Astrocyte (in vitro differentiated cells and primary cell): ENCODE measurements around the gene RFX7. TPM values are rescaled to one million over a fixed set of nuclear protein-coding genes. Genes with fewer than 3 reads are reported as not detected.

Experiments
- DNase-seq: peaks from one replicate; pipeline ENCODE4 v3.0.0-alpha.2; 2010; ENCODE audit warnings: low read depth
- FAIRE-seq: peaks from 2 replicates; lab custom pipeline; 2011; peaks lifted over from hg19 to GRCh38; lab: Jason Lieb, UNC
- H2AFZ ChIP-seq: 2 replicates; pipeline ENCODE4 v1.6.0; 2012; ENCODE audit warnings: low read depth, low read length, inconsistent platforms
- H3K27ac ChIP-seq: 2 replicates; pipeline ENCODE4 v1.5.1; 2011; ENCODE audit warnings: low read depth, low read length, inconsistent platforms
- H3K27me3 ChIP-seq: 2 replicates; pipeline ENCODE4 v1.6.0; 2011; ENCODE audit warnings: low read length, inconsistent platforms; ENCODE audit not compliant: insufficient read depth
- H3K36me3 ChIP-seq: 2 replicates; pipeline ENCODE4 v1.5.1; 2011; ENCODE audit warnings: low read length, inconsistent platforms; ENCODE audit not compliant: insufficient read depth
- H3K4me1 ChIP-seq: 2 replicates; pipeline ENCODE4 v1.5.1; 2011; ENCODE audit warnings: low read length, inconsistent platforms; ENCODE audit not compliant: insufficient read depth
- H3K4me2 ChIP-seq: 2 replicates; pipeline ENCODE4 v1.6.0; 2012; ENCODE audit warnings: low read length, inconsistent platforms
- H3K4me3 ChIP-seq: 2 replicates; pipeline ENCODE4 v1.5.1; 2011; ENCODE audit warnings: low read depth, mild to moderate bottlenecking, low read length, inconsistent platforms; ENCODE audit not compliant: insufficient read depth
- H3K79me2 ChIP-seq: 2 replicates; pipeline ENCODE4 v1.6.0; 2012; ENCODE audit warnings: mild to moderate bottlenecking, low read length, inconsistent platforms; ENCODE audit not compliant: insufficient read depth
- H3K9ac ChIP-seq: 2 replicates; pipeline ENCODE4 v1.6.0; 2012; ENCODE audit warnings: mild to moderate bottlenecking, low read length, inconsistent platforms
- H3K9me3 ChIP-seq: 2 replicates; pipeline ENCODE4 v1.5.1; 2012; ENCODE audit warnings: low read depth, mild to moderate bottlenecking, low read length, inconsistent platforms; ENCODE audit not compliant: insufficient read depth
- H4K20me1 ChIP-seq: 2 replicates; pipeline ENCODE4 v1.6.0; 2012; ENCODE audit warnings: low read length, inconsistent platforms; ENCODE audit not compliant: insufficient read depth
- H3K27ac Mint-ChIP-seq: one replicate; pipeline ENCODE4 v1.8.0; 2021; ENCODE audit warnings: mild to moderate bottlenecking, mixed read lengths; ENCODE audit not compliant: unreplicated experiment
- H3K27me3 Mint-ChIP-seq: one replicate; pipeline ENCODE4 v1.8.0; 2021; ENCODE audit warnings: low read depth, mixed read lengths; ENCODE audit not compliant: unreplicated experiment
- H3K36me3 Mint-ChIP-seq: one replicate; pipeline ENCODE4 v1.8.0; 2021; ENCODE audit warnings: low read depth, mixed read lengths; ENCODE audit not compliant: unreplicated experiment
- H3K4me1 Mint-ChIP-seq: one replicate; pipeline ENCODE4 v1.8.0; 2021; ENCODE audit warnings: low read depth, mixed read lengths; ENCODE audit not compliant: unreplicated experiment
- H3K4me3 Mint-ChIP-seq: one replicate; pipeline ENCODE4 v1.8.0; 2021; ENCODE audit warnings: mild to moderate bottlenecking, moderate library complexity, mixed read lengths; ENCODE audit not compliant: unreplicated experiment
- H3K9me3 Mint-ChIP-seq: one replicate; pipeline ENCODE4 v1.8.0; 2021; ENCODE audit warnings: mild to moderate bottlenecking, mixed read lengths; ENCODE audit not compliant: unreplicated experiment
- CTCF ChIP-seq: IDR thresholded peaks from 2 replicates; pipeline ENCODE4 v1.5.1; 2011; ENCODE audit warnings: low read depth, mild to moderate bottlenecking, inconsistent platforms, low read length, moderate library complexity; ENCODE audit not compliant: insufficient read depth
- EZH2 ChIP-seq: IDR thresholded peaks from 2 replicates; pipeline ENCODE4 v1.6.1; 2012; ENCODE audit warnings: mild to moderate bottlenecking, low read length, inconsistent platforms; ENCODE audit not compliant: insufficient read depth
- total RNA-seq: library from RNA; stranded (reverse); gene quantifications from 2 replicates; pipeline ENCODE4 v1.2.1, GENCODE V29; 2021

The RFX7 gene
- total RNA-seq, 1 donor from 2014 or later: 46.3 TPM

GRCh38 chr15:56245871-56246814 is 2.5 kb upstream of the RFX7 start:
- no peaks in the 10 kb centered on the region for H3K27me3 Mint-ChIP-seq
- no peak for TF ChIP-seq EZH2
- peak; percentile 100 for TF ChIP-seq CTCF
- peaks cover 6% of the 10 kb centered on the region for H3K4me1 Mint-ChIP-seq
- peak overlapping the region; percentile 93 for H3K4me3 Mint-ChIP-seq
- DNase-seq: peak; percentile 67
- Histone ChIP-seq H3K4me1 (peaks cover 8% of the 10 kb centered on the region), H3K9me3 (no peaks in the 10 kb centered on the region), H4K20me1 (no peaks in the 10 kb centered on the region), H3K4me2 (peak overlapping the region; percentile 81), H3K27ac (no peak overlapping the region), H3K9ac (no peak overlapping the region), H3K27me3 (no peaks in the 10 kb centered on the region), H3K4me3 (no peak overlapping the region), H2AFZ (peak overlapping the region; percentile 71), H3K36me3 (no peaks in the 10 kb centered on the region), H3K79me2 (peaks cover 22% of the 10 kb centered on the region)
- FAIRE-seq: no peak
- no peaks in the 10 kb centered on the region for H3K36me3 Mint-ChIP-seq
- H3K27ac Mint-ChIP-seq: peak overlapping the region; percentile 73
- no peaks in the 10 kb centered on the region for H3K9me3 Mint-ChIP-seq

GRCh38 chr15:56244811-56245576 is 1.3 kb upstream of the RFX7 start:
- no peaks in the 10 kb centered on the region for H3K27me3 ChIP-seq
- Mint-ChIP-seq H3K36me3 (no peaks in the 10 kb centered on the region), H3K27me3 (no peaks in the 10 kb centered on the region), H3K27ac (peak overlapping the region; percentile 73), H3K9me3 (no peaks in the 10 kb centered on the region), H3K4me3 (peak overlapping the region; percentile 93), H3K4me1 (peaks cover 6% of the 10 kb centered on the region)
- H3K4me2 ChIP-seq: peak overlapping the region; percentile 97
- H3K79me2 ChIP-seq: peaks cover 34% of the 10 kb centered on the region
- H3K4me3 ChIP-seq: peak overlapping the region; percentile 35
- no peak overlapping the region for H3K9ac ChIP-seq
- no peak overlapping the region for H3K27ac ChIP-seq
- no peaks in the 10 kb centered on the region for H3K9me3 ChIP-seq
- peaks cover 15% of the 10 kb centered on the region for H3K4me1 ChIP-seq
- no peak for TF ChIP-seq EZH2
- TF ChIP-seq CTCF: no peak
- peak overlapping the region; percentile 76 for H2AFZ ChIP-seq
- DNase-seq: no peak
- no peaks in the 10 kb centered on the region for H3K36me3 ChIP-seq
- FAIRE-seq: no peak
- H4K20me1 ChIP-seq: no peaks in the 10 kb centered on the region
